ENCODE results near the gene BCL2L11. TPM values are rescaled to one million over a fixed set of nuclear protein-coding genes. Genes with fewer than 3 reads are reported as not detected.

BCL2L11 gene, protein sequence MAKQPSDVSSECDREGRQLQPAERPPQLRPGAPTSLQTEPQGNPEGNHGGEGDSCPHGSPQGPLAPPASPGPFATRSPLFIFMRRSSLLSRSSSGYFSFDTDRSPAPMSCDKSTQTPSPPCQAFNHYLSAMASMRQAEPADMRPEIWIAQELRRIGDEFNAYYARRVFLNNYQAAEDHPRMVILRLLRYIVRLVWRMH
- total RNA-seq = 6.0 and 33.1 TPM in 2 replicates

DNA sequence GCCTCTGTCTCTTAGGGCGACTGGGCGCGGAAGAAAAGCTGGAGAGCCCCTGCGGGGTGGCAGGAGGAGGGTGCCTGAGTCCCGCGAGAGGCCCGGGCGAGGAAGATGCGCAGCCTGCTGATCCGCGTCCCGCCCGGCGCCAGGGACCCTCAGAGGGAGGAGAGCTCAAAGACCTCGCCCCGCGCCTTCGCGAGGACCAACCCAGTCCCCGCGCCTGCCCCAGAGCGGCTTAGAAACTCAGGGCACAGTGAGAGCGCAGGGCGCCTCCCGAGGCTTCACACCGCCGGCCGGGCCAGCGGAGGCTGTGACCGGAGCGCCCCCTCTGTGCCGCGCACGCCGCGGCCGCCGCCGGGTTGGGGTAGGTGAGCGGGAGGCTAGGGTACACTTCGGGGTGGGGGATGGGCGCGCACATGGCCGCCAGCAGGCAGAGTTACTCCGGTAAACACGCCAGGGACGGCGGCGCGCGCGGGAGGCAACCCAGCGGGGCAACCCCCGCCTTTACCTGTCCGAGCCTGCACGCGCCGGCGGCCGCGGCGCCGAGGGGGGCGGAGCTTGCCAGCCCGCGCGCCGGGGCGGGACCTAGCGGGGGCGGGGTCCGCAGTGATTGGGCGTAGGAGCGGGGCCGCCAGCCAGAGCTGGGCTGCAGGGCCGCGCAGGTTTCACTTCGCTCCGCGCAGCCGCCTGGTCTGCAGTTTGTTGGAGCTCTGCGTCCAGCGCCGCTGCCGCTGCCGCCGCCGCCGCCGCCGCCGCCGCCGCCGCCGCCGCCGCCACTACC, at the start of gene BCL2L11:
Gene BCL2L11 (plus strand): TSS at position 662 of the 775 bp plus-strand sequence. CDS start 2,832 bp downstream, outside the sequence.

